Mesodermal cell (in vitro differentiated cells): ENCODE data around the gene ELL3. TPM values are rescaled to one million over a fixed set of nuclear protein-coding genes. Genes with fewer than 3 reads are reported as not detected.
"Not testable (repeated sequence)": the region's sequence is repeated elsewhere in the genome, so short reads cannot be mapped to it uniquely, and the experiment has no call there.

ENCODE experiments used
- H3K27ac ChIP-seq: 2 replicates; pipeline ENCODE4 v1.7.0; 2013; ENCODE audit warnings: mild to moderate bottlenecking, low read depth, low read length, moderate library complexity; ENCODE audit not compliant: severe bottlenecking
- H3K36me3 ChIP-seq: 2 replicates; pipeline ENCODE4 v1.7.1; 2013; ENCODE audit warnings: mild to moderate bottlenecking, low read length, moderate library complexity; ENCODE audit not compliant: control insufficient read depth, insufficient read depth
- H3K4me1 ChIP-seq: one replicate; pipeline ENCODE4 v1.7.1; 2013; ENCODE audit warnings: mild to moderate bottlenecking, low read length; ENCODE audit not compliant: insufficient read depth, control insufficient read depth, poor library complexity, severe bottlenecking
- H3K4me3 ChIP-seq: 2 replicates; pipeline ENCODE4 v1.7.0; 2013; ENCODE audit warnings: low read length, control low read depth, mild to moderate bottlenecking; ENCODE audit not compliant: insufficient read depth, poor library complexity, severe bottlenecking; ENCODE audit errors: extremely low read depth
- H3K9me3 ChIP-seq: 2 replicates; pipeline ENCODE4 v1.7.1; 2013; ENCODE audit warnings: mild to moderate bottlenecking, low read length, moderate library complexity; ENCODE audit not compliant: control insufficient read depth
- WGBS, 2 experiments: methylation state at CpG; one replicate each; pipeline ENCODE4 v1.1.5; 2013; ENCODE audit warnings: missing lambda C conversion rate in 2 of 2; ENCODE audit not compliant: insufficient coverage in 2 of 2; 5-methylcytosine and 5-hydroxymethylcytosine counted together
- polyA plus RNA-seq, 2 experiments: library from polyadenylated mRNA; stranded (reverse); fragments of 50-300 nt; gene quantifications; one replicate each; pipeline ENCODE4 v1.2.3, GENCODE V29; 2013

The ELL3 gene, protein sequence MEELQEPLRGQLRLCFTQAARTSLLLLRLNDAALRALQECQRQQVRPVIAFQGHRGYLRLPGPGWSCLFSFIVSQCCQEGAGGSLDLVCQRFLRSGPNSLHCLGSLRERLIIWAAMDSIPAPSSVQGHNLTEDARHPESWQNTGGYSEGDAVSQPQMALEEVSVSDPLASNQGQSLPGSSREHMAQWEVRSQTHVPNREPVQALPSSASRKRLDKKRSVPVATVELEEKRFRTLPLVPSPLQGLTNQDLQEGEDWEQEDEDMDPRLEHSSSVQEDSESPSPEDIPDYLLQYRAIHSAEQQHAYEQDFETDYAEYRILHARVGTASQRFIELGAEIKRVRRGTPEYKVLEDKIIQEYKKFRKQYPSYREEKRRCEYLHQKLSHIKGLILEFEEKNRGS
- 0.88 TPM for polyA plus RNA-seq (2013, experiment 1 of 2)
- 0.76 TPM for polyA plus RNA-seq (2013, experiment 2 of 2)

DNA sequence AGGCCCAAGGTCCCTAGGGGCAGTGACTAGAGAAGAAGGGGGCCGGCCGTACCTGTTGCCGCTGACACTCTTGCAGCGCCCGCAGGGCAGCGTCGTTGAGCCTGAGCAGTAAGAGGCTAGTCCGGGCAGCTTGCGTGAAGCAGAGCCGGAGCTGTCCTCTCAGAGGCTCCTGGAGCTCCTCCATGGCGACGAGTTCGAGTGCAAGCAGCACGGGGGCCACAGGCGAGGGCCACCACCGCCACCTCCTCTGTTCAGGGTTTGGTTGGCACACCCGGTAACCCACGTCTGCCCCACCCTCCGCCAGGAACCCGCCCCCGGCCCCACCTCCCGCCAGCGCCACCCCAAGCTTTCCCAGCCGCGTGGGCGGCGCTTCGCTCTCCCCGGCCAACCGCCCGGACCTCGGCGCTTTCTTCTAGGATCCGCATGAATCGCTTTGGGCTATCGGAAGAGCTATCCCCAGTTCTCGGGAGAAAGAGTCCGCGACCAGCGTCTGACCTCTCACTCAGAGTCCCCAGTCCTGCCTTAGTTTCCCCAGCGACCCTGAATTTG lies at the start of gene ELL3:
Gene ELL3 (minus strand): TSS at position 249 of the 549 bp plus-strand sequence. CDS start 65 bp downstream, at position 184.
- Histone ChIP-seq H3K27ac (no peak within 1 kb of the TSS), H3K4me1 (no peaks in the 10 kb centered on the region), H3K9me3 (no peaks in the 10 kb centered on the region), H3K36me3 (peaks cover 25% of the 10 kb centered on the region), H3K4me3 (peak within 1 kb of the TSS; percentile 46)
- 1% methylated on average over 32 to 33 of the region's 41 CpGs for WGBS, 2 experiments

GRCh38 chr15:43826029-43826507 lies 49.3 kb upstream of the ELL3 start:
- 95 to 100% methylated on average over 7 to 9 of the region's 11 CpGs for WGBS, 2 experiments
- H3K4me3 ChIP-seq: no peak overlapping the region
- H3K27ac ChIP-seq: no peak overlapping the region
- H3K36me3 ChIP-seq: peaks cover 9% of the 10 kb centered on the region
- no peaks in the 10 kb centered on the region for H3K4me1 ChIP-seq
- H3K9me3 ChIP-seq: peaks cover 3% of the 10 kb centered on the region

DNA sequence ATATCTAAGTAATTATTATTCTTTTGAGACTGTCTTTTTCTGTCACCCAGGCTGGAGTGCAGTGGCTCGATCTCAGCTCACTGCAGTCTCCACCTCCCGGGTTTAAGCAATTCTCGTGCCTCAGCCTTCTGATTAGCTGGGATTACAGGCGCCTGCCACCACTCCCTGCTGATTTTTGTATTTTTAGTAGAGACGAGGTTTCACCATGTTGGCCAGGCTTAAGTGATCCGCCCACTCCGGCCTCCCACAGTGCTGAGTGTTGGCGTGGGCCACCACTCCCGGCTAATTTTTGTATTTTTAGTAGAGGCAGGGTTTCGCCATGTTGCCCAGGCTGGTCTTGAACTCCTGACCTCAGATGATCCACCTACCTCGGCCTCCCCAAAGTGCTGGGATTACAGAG lies 48.5 kb upstream of the ELL3 start:
- not testable (repeated sequence) for H3K4me3 ChIP-seq, H3K36me3 ChIP-seq, H3K9me3 ChIP-seq, H3K27ac ChIP-seq, H3K4me1 ChIP-seq
- WGBS, 2 experiments: 86 to 89% methylated on average over 9 to 11 of the region's 11 CpGs

DNA sequence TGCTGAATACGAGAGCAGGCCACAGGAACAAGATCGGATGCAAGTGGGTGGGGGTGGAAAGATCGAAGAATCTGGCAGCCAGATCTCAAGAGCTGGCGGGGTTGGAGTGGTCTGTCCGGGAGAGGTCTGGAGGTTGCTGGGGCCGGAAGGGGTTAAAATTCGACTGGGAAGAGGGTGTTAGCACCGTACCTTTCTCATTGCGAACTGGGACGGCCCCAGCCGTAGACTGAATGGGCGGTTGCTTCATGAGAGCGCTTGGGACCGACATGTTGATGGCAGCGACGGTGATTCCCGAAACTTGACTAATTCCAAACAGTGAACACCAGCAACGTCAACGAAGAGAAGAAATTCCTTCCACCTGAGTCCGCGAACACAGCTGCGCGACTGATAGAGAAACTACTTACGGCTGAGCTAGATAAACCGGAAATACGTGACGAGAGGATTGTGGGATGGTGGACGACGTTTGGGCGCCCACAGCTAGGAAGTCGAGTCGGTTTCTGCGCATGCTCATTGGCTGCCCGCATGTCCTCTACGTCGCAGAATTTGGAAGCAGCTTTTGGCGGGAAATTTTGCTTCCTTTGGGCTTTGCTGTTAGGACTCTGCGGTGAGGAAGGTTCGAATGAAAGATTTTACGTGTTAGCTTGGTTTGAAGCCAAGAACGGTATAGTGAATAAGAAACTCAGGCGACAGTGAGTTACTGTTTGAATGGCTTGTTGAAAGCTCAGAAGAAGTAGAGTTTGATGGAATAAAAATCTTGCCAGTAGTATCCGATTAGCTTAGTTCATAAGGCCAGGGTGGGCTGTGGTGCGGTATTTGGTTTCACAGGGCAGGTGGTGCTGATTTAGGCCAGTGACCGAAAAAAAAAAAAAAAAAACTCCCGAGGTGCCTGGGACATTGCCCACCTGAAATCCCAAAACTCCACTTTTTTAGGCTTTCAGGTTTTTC lies 47.8 kb upstream of the ELL3 start, which contains the start of gene MFAP1:
Gene MFAP1 (minus strand): TSS at position 389 of the 945 bp plus-strand sequence. CDS start 121 bp downstream, at position 268.
- peak within 1 kb of the TSS; percentile 80 for H3K4me3 ChIP-seq
- WGBS, 2 experiments: 8 to 12% methylated on average over 40 to 45 of the region's 46 CpGs
- peak within 1 kb of the TSS; percentile 90 for H3K27ac ChIP-seq
- H3K9me3 ChIP-seq: peaks cover 3% of the 10 kb centered on the region
- peaks cover 3% of the 10 kb centered on the region for H3K36me3 ChIP-seq
- H3K4me1 ChIP-seq: no peaks in the 10 kb centered on the region

DNA sequence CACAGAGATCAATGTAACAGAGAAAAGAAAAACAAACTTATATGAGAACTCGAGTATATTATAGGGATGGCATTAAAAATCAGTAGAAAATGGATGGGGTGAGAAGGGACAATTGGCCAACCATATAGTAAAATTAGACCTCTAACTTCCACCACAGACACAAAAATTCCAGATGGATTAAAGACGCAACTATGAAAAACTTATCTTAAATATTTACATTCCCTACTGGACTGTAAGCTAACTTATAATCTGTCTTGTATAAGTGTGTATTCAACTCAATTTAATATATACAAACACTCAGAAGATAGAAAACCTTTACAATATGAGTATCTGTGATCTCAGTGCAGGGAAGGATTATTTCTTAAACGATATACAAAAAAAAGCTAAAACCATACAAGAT lies 44.7 kb upstream of the ELL3 start:
- WGBS, 2 experiments: 100% methylated on average over 1 of the region's 3 CpGs; no CpG with 5 or more reads in 1 of the 2 experiments
- no peak overlapping the region for H3K4me3 ChIP-seq
- peaks cover 20% of the 10 kb centered on the region for H3K36me3 ChIP-seq
- H3K4me1 ChIP-seq: no peaks in the 10 kb centered on the region
- H3K9me3 ChIP-seq: peaks cover 3% of the 10 kb centered on the region
- no peak overlapping the region for H3K27ac ChIP-seq

DNA sequence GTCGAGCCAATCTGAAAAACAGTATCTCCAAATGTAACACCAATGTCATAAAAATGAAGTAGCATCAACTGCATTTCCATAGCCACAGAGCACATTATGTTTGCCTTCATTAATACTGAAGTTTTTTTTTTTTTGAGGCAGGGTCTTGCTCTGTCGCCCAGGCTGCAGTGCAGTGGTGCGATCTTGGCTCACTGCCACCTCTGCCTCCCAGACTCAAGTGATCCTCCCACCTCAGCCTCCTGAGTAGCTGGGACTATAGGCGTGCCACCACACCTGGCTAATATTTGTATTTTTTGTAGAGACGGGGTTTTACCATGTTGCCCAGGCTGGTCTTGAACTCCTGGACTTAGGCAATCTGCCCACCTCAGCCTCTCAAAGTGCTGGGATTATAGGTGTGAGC lies 38.3 kb upstream of the ELL3 start:
- 93 to 94% methylated on average over 2 to 3 of the region's 5 CpGs for WGBS, 2 experiments

DNA sequence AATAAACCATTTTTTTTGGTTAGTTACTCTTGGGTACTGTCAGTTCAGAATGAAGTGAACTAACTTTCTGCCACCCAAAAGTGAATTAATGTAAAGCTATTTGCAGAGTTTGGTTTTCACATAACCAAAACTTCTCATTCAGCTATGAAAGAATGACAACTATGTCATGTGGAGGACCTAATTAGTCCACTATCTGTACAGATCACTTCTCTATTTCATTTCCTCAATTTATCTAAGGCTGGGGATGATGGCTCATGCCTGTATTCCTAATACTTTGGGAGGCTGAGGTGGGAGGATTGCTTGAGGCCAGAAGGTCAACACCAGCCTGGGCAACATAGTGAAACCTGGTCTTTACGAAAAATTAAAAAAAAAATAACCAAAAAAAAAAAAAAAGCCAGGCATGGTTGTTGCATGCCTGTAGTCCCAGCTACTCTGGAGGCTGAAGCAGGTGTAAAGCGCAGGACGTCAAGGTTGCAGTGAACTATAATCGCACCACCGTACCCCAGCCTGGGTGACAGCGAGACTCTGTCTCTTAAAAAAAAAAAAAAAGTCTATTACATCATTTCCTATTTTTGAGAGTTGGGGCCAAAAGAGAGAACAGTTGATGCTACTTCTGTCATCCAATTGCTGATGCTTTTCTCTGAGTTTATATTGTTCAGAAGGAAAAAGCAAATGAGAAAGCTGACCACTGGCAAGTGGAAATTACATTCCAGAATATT lies 32.4 kb upstream of the ELL3 start:
- Histone ChIP-seq H3K4me1 (no peaks in the 10 kb centered on the region), H3K36me3 (peaks cover 97% of the 10 kb centered on the region)
- 96 to 100% methylated on average over 3 of the region's 6 CpGs for WGBS, 2 experiments

More for the DNA sequence above, 38.3 kb upstream of the ELL3 start:
- H3K36me3 ChIP-seq: peaks cover 82% of the 10 kb centered on the region
- not testable (repeated sequence) for H3K27ac ChIP-seq, H3K4me3 ChIP-seq, H3K9me3 ChIP-seq, H3K4me1 ChIP-seq

GRCh38 chr15:43808435-43808950 lies 31.7 kb upstream of the ELL3 start:
- Histone ChIP-seq H3K4me1 (no peaks in the 10 kb centered on the region), H3K36me3 (peaks cover 96% of the 10 kb centered on the region), H3K9me3 (no peaks in the 10 kb centered on the region), H3K4me3 (no peak overlapping the region), H3K27ac (no peak overlapping the region)
- 88 to 96% methylated on average over 3 to 4 of the region's 5 CpGs for WGBS, 2 experiments

More for the DNA sequence above, 32.4 kb upstream of the ELL3 start:
- H3K27ac ChIP-seq: no peak overlapping the region
- H3K9me3 ChIP-seq: no peaks in the 10 kb centered on the region
- no peak overlapping the region for H3K4me3 ChIP-seq

- not testable (repeated sequence) for H3K27ac ChIP-seq, H3K4me1 ChIP-seq, H3K9me3 ChIP-seq, H3K4me3 ChIP-seq
- peaks cover 81% of the 10 kb centered on the region for H3K36me3 ChIP-seq
- WGBS, 2 experiments: 96% methylated on average over 4 of the region's 7 CpGs
Observed at GRCh38 chr15:43802676-43803075, 25.9 kb upstream of the ELL3 start.
